IMR-90 (cell line): ENCODE results near the gene FBXL19. TPM values are rescaled to one million over a fixed set of nuclear protein-coding genes. Genes with fewer than 3 reads are reported as not detected.

Experiments
- ATAC-seq: fragments of 200-7000 bp; cut with Tn5 transposase; 2 replicates; pipeline ENCODE4 v1.9.1; 2020; ENCODE audit warnings: low read depth, mild to moderate bottlenecking, moderate library complexity
- BruUV-seq: library from RNA; stranded (reverse); fragments of 400-500 nt; replicated peaks from 2 replicates; lab custom pipeline; 2021; lab: Mats Ljungman, UMichigan
- CTCF ChIA-PET: fragments of 300-600 bp; formaldehyde crosslinking; extraction: SDS; loops from one replicate; lab custom pipeline; 2021; ENCODE audit warnings: antibody characterized with exemption; lab: Yijun Ruan, JAX
- POLR2A ChIA-PET: fragments of 300-600 bp; sonication (Branson Sonifier 250); formaldehyde crosslinking; loops from one replicate; lab custom pipeline; 2022; ENCODE audit warnings: antibody characterized with exemption; ENCODE audit not compliant: unreplicated experiment; lab: Charles Lee
- DNase-seq: peaks from one replicate; pipeline ENCODE4 v3.0.0; 2013
- H2AFZ ChIP-seq: replicated peaks from 2 replicates; pipeline ENCODE3; 2013; ENCODE audit warnings: low read length, mild to moderate bottlenecking; ENCODE audit not compliant: poor library complexity
- H2AK5ac ChIP-seq: 2 replicates; pipeline ENCODE4 v1.6.1; 2013; ENCODE audit warnings: low read depth, low read length, inconsistent platforms
- H2AK9ac ChIP-seq: replicated peaks from 2 replicates; pipeline ENCODE3; 2013; ENCODE audit warnings: mild to moderate bottlenecking, low read depth, low read length, moderate library complexity; ENCODE audit not compliant: poor library complexity
- H2BK120ac ChIP-seq: 2 replicates; pipeline ENCODE4 v1.6.1; 2013; ENCODE audit warnings: low read depth, low read length, inconsistent platforms
- H2BK15ac ChIP-seq: 3 replicates; pipeline ENCODE4 v1.6.1; 2013; ENCODE audit warnings: low read depth, low read length, inconsistent platforms
- H2BK20ac ChIP-seq: 2 replicates; pipeline ENCODE4 v1.6.1; 2013; ENCODE audit warnings: low read depth, mild to moderate bottlenecking, inconsistent platforms, low read length, moderate library complexity
- H2BK5ac ChIP-seq: 2 replicates; pipeline ENCODE4 v1.6.1; 2013; ENCODE audit warnings: mild to moderate bottlenecking, low read depth, low read length, inconsistent platforms; ENCODE audit not compliant: poor library complexity, severe bottlenecking
- H3K14ac ChIP-seq: replicated peaks from 2 replicates; pipeline ENCODE4 v1.6.1; 2013; ENCODE audit warnings: low read depth, low read length, inconsistent platforms
- H3K18ac ChIP-seq: 2 replicates; pipeline ENCODE4 v1.6.1; 2013; ENCODE audit warnings: low read depth, low read length, control low read depth
- H3K23ac ChIP-seq: 2 replicates; pipeline ENCODE4 v1.6.1; 2013; ENCODE audit warnings: low read depth, low read length, inconsistent platforms
- H3K27ac ChIP-seq: 2 replicates; pipeline ENCODE4 v1.5.1; 2013; ENCODE audit warnings: mild to moderate bottlenecking, control low read depth, low read length; ENCODE audit not compliant: insufficient read depth
- H3K27me3 ChIP-seq: 2 replicates; pipeline ENCODE4 v1.6.1; 2013; ENCODE audit warnings: low read length; ENCODE audit not compliant: control insufficient read depth, insufficient read depth
- H3K36me3 ChIP-seq: 2 replicates; pipeline ENCODE4 v1.6.1; 2013; ENCODE audit warnings: low read length, mixed read lengths; ENCODE audit not compliant: control insufficient read depth, insufficient read depth
- H3K4ac ChIP-seq: 2 replicates; pipeline ENCODE4 v1.6.1; 2013; ENCODE audit warnings: low read depth, low read length, inconsistent platforms
- H3K4me1 ChIP-seq: 2 replicates; pipeline ENCODE4 v1.6.1; 2013; ENCODE audit warnings: low read length, mixed read lengths; ENCODE audit not compliant: control insufficient read depth, insufficient read depth
- H3K4me2 ChIP-seq: 2 replicates; pipeline ENCODE4 v1.6.1; 2013; ENCODE audit warnings: low read depth, mild to moderate bottlenecking, control low read depth, low read length, moderate library complexity
- H3K4me3 ChIP-seq: 2 replicates; pipeline ENCODE4 v1.5.1; 2013; ENCODE audit warnings: low read depth, mild to moderate bottlenecking, control low read depth, low read length, moderate library complexity; ENCODE audit not compliant: insufficient read depth
- H3K56ac ChIP-seq: 2 replicates; pipeline ENCODE4 v1.6.1; 2013; ENCODE audit warnings: low read length, inconsistent platforms; ENCODE audit not compliant: insufficient read depth; ENCODE audit errors: extremely low read depth
- H3K79me1 ChIP-seq, 2 experiments: 2 replicates each; pipeline ENCODE4 v1.6.1; 2013; ENCODE audit warnings: low read length in 2 of 2, inconsistent platforms in 1 of 2, low read depth in 1 of 2
- H3K9ac ChIP-seq: 2 replicates; pipeline ENCODE4 v1.6.1; 2013; ENCODE audit warnings: low read depth, low read length, control low read depth
- H3K9me1 ChIP-seq: 2 replicates; pipeline ENCODE4 v1.6.1; 2013; ENCODE audit warnings: low read length, inconsistent platforms; ENCODE audit not compliant: insufficient read depth
- H3K9me3 ChIP-seq: 2 replicates; pipeline ENCODE4 v1.6.1; 2013; ENCODE audit warnings: low read length; ENCODE audit not compliant: control insufficient read depth, insufficient read depth
- H4K20me1 ChIP-seq: 2 replicates; pipeline ENCODE4 v1.6.1; 2013; ENCODE audit warnings: low read length, inconsistent platforms; ENCODE audit not compliant: insufficient read depth
- H4K5ac ChIP-seq: 2 replicates; pipeline ENCODE4 v1.6.1; 2013; ENCODE audit warnings: mild to moderate bottlenecking, low read depth, low read length, control low read depth
- H4K8ac ChIP-seq, 2 experiments: 2 replicates each; pipeline ENCODE4 v1.6.1; 2013; ENCODE audit warnings: low read depth in 2 of 2, low read length in 2 of 2, control low read depth in 1 of 2, inconsistent platforms in 1 of 2
- H4K91ac ChIP-seq: 2 replicates; pipeline ENCODE4 v1.6.1; 2013; ENCODE audit warnings: low read depth, low read length, inconsistent platforms; ENCODE audit not compliant: insufficient read depth
- BHLHE40 ChIP-seq: fragments of 150-350 bp; IDR thresholded peaks from 2 replicates; pipeline ENCODE4 v1.6.1; 2016; ENCODE audit warnings: mild to moderate bottlenecking, low read depth, low read length
- CEBPB ChIP-seq: IDR thresholded peaks from 2 replicates; pipeline ENCODE4 v1.6.1; 2012; ENCODE audit warnings: low read depth, low read length, improper control_type of control experiment
- CHD1 ChIP-seq: IDR thresholded peaks from 2 replicates; pipeline ENCODE4 v1.6.1; 2012; ENCODE audit warnings: low read depth, low read length, improper control_type of control experiment
- FOS ChIP-seq: fragments of 150-350 bp; IDR thresholded peaks from 2 replicates; pipeline ENCODE4 v1.6.1; 2016; ENCODE audit warnings: low read depth, low read length
- MAFK ChIP-seq: IDR thresholded peaks from 2 replicates; pipeline ENCODE4 v1.6.1; 2012; ENCODE audit warnings: low read depth, low read length, improper control_type of control experiment
- MAZ ChIP-seq: IDR thresholded peaks from 2 replicates; pipeline ENCODE4 v1.6.1; 2012; ENCODE audit warnings: low read depth, mild to moderate bottlenecking, low read length, improper control_type of control experiment, moderate library complexity, borderline replicate concordance
- MXI1 ChIP-seq: IDR thresholded peaks from 2 replicates; pipeline ENCODE4 v1.6.1; 2012; ENCODE audit warnings: low read depth, mild to moderate bottlenecking, low read length, moderate library complexity, borderline replicate concordance
- NFE2L2 ChIP-seq: fragments of 150-350 bp; IDR thresholded peaks from 2 replicates; pipeline ENCODE4 v1.6.1; 2016; ENCODE audit warnings: low read depth, mild to moderate bottlenecking, low read length
- POLR2A ChIP-seq: IDR thresholded peaks from 2 replicates; pipeline ENCODE4 v1.6.1; 2012; ENCODE audit warnings: mild to moderate bottlenecking, low read depth, low read length
- RAD21 ChIP-seq: IDR thresholded peaks from 2 replicates; pipeline ENCODE4 v1.6.1; 2012; ENCODE audit warnings: low read length, improper control_type of control experiment
- RCOR1 ChIP-seq: IDR thresholded peaks from 2 replicates; pipeline ENCODE4 v1.6.1; 2012; ENCODE audit warnings: mild to moderate bottlenecking, low read length, improper control_type of control experiment; ENCODE audit not compliant: insufficient replicate concordance
- RFX5 ChIP-seq: IDR thresholded peaks from 2 replicates; pipeline ENCODE4 v1.8.0; 2012; ENCODE audit warnings: low read depth, mild to moderate bottlenecking, low read length, moderate library complexity
- SMC3 ChIP-seq: fragments of 150-350 bp; IDR thresholded peaks from 2 replicates; pipeline ENCODE4 v1.6.1; 2016; ENCODE audit warnings: low read depth, mild to moderate bottlenecking, antibody characterized with exemption, low read length, moderate library complexity
- WGBS, 2 experiments: methylation state at CpG; one replicate each; pipeline versions ENCODE4 v1.1.5 to v1.1.7; 2013; ENCODE audit warnings: missing lambda C conversion rate in 2 of 2; ENCODE audit not compliant: insufficient read length in 1 of 2; ENCODE audit errors: extremely low coverage in 2 of 2; 5-methylcytosine and 5-hydroxymethylcytosine counted together
- dilution Hi-C: fragments of 300-500 bp; cut with HindIII; formaldehyde crosslinking; loops from one replicate; pipeline ENCODE4 v1.14.3; 2018; ENCODE audit warnings: low sequenced_read_pairs; ENCODE audit not compliant: unreplicated experiment
- in situ Hi-C: fragments of 300-500 bp; cut with MboI; formaldehyde crosslinking; loops from 3 replicates; pipeline ENCODE4 v1.14.3; 2019; ENCODE audit warnings: low sequenced_read_pairs, inconsistent platforms, mixed read lengths
- intact Hi-C: fragments of 100-400 bp; cut with micrococcal nuclease; formaldehyde crosslinking; loops from 2 replicates; pipeline ENCODE4 v1.10.0; 2022
- polyA plus RNA-seq, 3 experiments: library from polyadenylated mRNA; depleted of rRNA; stranded (reverse); fragments of >200 nt; gene quantifications; 2 replicates each; pipeline ENCODE4 v1.2.3, GENCODE V29; 2012; ENCODE audit warnings: low replicate concordance in 1 of 3
- total RNA-seq: library from RNA; depleted of rRNA; stranded (reverse); fragments of >200 nt; gene quantifications from 2 replicates; pipeline ENCODE4 v1.2.3, GENCODE V29; 2012
- TF ChIP-seq, protein P1 (sequence below): fragments of 150-350 bp; IDR thresholded peaks from 2 replicates; pipeline ENCODE4 v1.6.1; 2017; ENCODE audit warnings: mild to moderate bottlenecking, antibody characterized with exemption, low read length, low read depth
- TF ChIP-seq, protein P2 (sequence below): fragments of 150-350 bp; IDR thresholded peaks from 2 replicates; pipeline ENCODE4 v1.6.1; 2016; ENCODE audit warnings: low read depth, mild to moderate bottlenecking, low read length, moderate library complexity, borderline replicate concordance
- TF ChIP-seq, protein P3 (sequence below): conservative IDR thresholded peaks from 2 replicates; pipeline ENCODE4 v1.5.1; 2012; ENCODE audit warnings: mild to moderate bottlenecking, low read depth, low read length, improper control_type of control experiment

FBXL19 gene
- total and polyA plus RNA-seq, 2 of the 4 experiments (the other 2 are of a cell fraction) = 5.0 to 13.8 TPM

DNA sequence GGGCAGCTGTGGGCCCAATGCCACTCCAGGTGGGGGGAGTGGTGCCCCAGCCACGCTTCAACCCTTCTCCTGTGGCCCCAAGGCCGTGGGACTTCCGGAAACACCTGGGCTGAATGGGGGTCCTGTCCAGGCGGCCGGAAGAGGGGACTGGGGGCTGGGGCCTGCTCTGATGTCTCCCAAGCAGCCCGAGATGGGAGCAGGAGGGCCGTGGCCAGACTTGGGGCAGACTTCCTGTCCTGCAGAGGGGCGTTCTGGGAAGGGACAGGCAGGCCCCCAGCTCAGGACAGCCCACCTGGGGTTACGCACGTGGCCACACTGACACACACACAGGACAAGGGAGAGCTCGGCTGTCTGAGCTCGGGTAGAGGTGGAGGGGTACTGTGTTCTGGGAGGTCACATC is 66.7 kb downstream of the FBXL19 start:
- H4K8ac ChIP-seq = no peak overlapping the region
- CTCF ChIA-PET = no interaction called here
- H3K9me1 ChIP-seq = no peaks in the 10 kb centered on the region; the same call in none of the 2 replicates
- no peak overlapping the region for H2BK5ac ChIP-seq
- no peaks in the 10 kb centered on the region for H4K20me1 ChIP-seq
- TF ChIP-seq, protein P1, sequence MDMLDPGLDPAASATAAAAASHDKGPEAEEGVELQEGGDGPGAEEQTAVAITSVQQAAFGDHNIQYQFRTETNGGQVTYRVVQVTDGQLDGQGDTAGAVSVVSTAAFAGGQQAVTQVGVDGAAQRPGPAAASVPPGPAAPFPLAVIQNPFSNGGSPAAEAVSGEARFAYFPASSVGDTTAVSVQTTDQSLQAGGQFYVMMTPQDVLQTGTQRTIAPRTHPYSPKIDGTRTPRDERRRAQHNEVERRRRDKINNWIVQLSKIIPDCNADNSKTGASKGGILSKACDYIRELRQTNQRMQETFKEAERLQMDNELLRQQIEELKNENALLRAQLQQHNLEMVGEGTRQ = no peak
- no peak for TF ChIP-seq NFE2L2
- TF ChIP-seq FOS = no peak
- no peak for TF ChIP-seq CHD1
- TF ChIP-seq, protein P2, sequence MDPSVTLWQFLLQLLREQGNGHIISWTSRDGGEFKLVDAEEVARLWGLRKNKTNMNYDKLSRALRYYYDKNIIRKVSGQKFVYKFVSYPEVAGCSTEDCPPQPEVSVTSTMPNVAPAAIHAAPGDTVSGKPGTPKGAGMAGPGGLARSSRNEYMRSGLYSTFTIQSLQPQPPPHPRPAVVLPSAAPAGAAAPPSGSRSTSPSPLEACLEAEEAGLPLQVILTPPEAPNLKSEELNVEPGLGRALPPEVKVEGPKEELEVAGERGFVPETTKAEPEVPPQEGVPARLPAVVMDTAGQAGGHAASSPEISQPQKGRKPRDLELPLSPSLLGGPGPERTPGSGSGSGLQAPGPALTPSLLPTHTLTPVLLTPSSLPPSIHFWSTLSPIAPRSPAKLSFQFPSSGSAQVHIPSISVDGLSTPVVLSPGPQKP = no peak
- no peak for TF ChIP-seq CEBPB
- TF ChIP-seq, protein P3, sequence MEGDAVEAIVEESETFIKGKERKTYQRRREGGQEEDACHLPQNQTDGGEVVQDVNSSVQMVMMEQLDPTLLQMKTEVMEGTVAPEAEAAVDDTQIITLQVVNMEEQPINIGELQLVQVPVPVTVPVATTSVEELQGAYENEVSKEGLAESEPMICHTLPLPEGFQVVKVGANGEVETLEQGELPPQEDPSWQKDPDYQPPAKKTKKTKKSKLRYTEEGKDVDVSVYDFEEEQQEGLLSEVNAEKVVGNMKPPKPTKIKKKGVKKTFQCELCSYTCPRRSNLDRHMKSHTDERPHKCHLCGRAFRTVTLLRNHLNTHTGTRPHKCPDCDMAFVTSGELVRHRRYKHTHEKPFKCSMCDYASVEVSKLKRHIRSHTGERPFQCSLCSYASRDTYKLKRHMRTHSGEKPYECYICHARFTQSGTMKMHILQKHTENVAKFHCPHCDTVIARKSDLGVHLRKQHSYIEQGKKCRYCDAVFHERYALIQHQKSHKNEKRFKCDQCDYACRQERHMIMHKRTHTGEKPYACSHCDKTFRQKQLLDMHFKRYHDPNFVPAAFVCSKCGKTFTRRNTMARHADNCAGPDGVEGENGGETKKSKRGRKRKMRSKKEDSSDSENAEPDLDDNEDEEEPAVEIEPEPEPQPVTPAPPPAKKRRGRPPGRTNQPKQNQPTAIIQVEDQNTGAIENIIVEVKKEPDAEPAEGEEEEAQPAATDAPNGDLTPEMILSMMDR = no peak
- TF ChIP-seq BHLHE40 = no peak
- no peak for TF ChIP-seq MAZ
- TF ChIP-seq RFX5 = no peak
- TF ChIP-seq POLR2A = no peak
- TF ChIP-seq MAFK = no peak
- no peak for TF ChIP-seq RAD21
- TF ChIP-seq SMC3 = no peak
- no peak for TF ChIP-seq RCOR1
- no peak for TF ChIP-seq MXI1
- H3K79me1 ChIP-seq = peaks cover 0 to 14% of the 10 kb centered on the region in 2 experiments; a peak in 2 of 4 replicates
- no peak overlapping the region for H3K23ac ChIP-seq
- H3K27ac ChIP-seq = no peak overlapping the region
- intact Hi-C loops (no loop called here), in situ Hi-C loops (loop anchor here (10.0 to 25.0 kb wide), 2 partner anchors 455 to 722 kb away; partner anchors contain the start of gene ZNF843), dilution Hi-C loops (no loop called here)
- H2BK120ac ChIP-seq = no peak overlapping the region
- no peak overlapping the region for H4K91ac ChIP-seq
- H3K18ac ChIP-seq = no peak overlapping the region
- 77% methylated on average over 7 of the region's 12 CpGs; no CpG with 5 or more reads in 1 of the 2 experiments for WGBS, 2 experiments
- H3K9me3 ChIP-seq = no peaks in the 10 kb centered on the region
- no TSS peak for BruUV-seq
- no peak for DNase-seq
- H2AK9ac ChIP-seq = peak overlapping the region; percentile 37
- peaks cover 8% of the 10 kb centered on the region for H3K4me1 ChIP-seq
- no peak overlapping the region for H3K14ac ChIP-seq
- H2BK20ac ChIP-seq = no peak overlapping the region
- H2AFZ ChIP-seq = no peak overlapping the region
- no peak overlapping the region for H2AK5ac ChIP-seq
- H3K56ac ChIP-seq = no peak overlapping the region
- no peak for ATAC-seq
- no peak overlapping the region for H3K4me3 ChIP-seq
- H3K9ac ChIP-seq = no peak overlapping the region
- H3K4ac ChIP-seq = no peak overlapping the region
- H4K5ac ChIP-seq = no peak overlapping the region
- H3K36me3 ChIP-seq = peaks cover 5% of the 10 kb centered on the region; the same call in 1 of the 2 replicates
- no peaks in the 10 kb centered on the region for H3K27me3 ChIP-seq
- no peak overlapping the region for H3K4me2 ChIP-seq
- POLR2A ChIA-PET = no interaction called here
- H2BK15ac ChIP-seq = no peak overlapping the region
